Spleen (tissue), 7 donors: ENCODE results near the gene CX3CR1.

Experiments
- CTCF ChIP-seq, 11 experiments: fragments of 200-600 bp in 7 of 11; fragments of 450-650 bp in 4 of 11; sonication (generic) in 4 of 11; IDR thresholded peaks in 8 of 11; conservative IDR thresholded peaks in 3 of 11; 1 replicate in 7 of 11; 2 replicates in 4 of 11; pipeline versions ENCODE4 v1.4.0 to v1.8.0; 2016 to 2021; ENCODE audit warnings: antibody characterized with exemption in 11 of 11, inconsistent platforms in 4 of 11, mild to moderate bottlenecking in 1 of 11
- POLR2A ChIP-seq, 3 donors: fragments of 450-650 bp; IDR thresholded peaks; one replicate each; pipeline ENCODE4 v1.5.1; 2017; ENCODE audit warnings: antibody characterized with exemption in 3 of 3, mild to moderate bottlenecking in 1 of 3
- POLR2AphosphoS5 ChIP-seq, 3 donors: sonication (generic); formaldehyde crosslinking; IDR thresholded peaks; one replicate each; pipeline ENCODE4 v1.5.1; 2017; ENCODE audit warnings: antibody characterized with exemption in 3 of 3
- donor health status: DM: no; HTN: no; CAD: no; lungs with moderate emphysema.
- donor health status: DM: no; HTN: no; CAD: no.
- donor health status: DM: no; HTN: no; CAD: no.

- TF ChIP-seq POLR2A (IDR thresholded peaks at IDR 0.05), result no peak
- TF ChIP-seq CTCF (IDR thresholded peaks at IDR 0.05 in 8 of 11, conservative IDR thresholded peaks at IDR 0.05 in 3 of 11), result no peak
- no peak for TF ChIP-seq POLR2AphosphoS5 (IDR thresholded peaks at IDR 0.05)
Measured at GRCh38 chr3:39295184-39295775, 15.4 kb upstream of the CX3CR1 start.
